ENCODE data around the gene ECI2.

Gene ECI2, protein sequence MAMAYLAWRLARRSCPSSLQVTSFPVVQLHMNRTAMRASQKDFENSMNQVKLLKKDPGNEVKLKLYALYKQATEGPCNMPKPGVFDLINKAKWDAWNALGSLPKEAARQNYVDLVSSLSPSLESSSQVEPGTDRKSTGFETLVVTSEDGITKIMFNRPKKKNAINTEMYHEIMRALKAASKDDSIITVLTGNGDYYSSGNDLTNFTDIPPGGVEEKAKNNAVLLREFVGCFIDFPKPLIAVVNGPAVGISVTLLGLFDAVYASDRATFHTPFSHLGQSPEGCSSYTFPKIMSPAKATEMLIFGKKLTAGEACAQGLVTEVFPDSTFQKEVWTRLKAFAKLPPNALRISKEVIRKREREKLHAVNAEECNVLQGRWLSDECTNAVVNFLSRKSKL

DNA sequence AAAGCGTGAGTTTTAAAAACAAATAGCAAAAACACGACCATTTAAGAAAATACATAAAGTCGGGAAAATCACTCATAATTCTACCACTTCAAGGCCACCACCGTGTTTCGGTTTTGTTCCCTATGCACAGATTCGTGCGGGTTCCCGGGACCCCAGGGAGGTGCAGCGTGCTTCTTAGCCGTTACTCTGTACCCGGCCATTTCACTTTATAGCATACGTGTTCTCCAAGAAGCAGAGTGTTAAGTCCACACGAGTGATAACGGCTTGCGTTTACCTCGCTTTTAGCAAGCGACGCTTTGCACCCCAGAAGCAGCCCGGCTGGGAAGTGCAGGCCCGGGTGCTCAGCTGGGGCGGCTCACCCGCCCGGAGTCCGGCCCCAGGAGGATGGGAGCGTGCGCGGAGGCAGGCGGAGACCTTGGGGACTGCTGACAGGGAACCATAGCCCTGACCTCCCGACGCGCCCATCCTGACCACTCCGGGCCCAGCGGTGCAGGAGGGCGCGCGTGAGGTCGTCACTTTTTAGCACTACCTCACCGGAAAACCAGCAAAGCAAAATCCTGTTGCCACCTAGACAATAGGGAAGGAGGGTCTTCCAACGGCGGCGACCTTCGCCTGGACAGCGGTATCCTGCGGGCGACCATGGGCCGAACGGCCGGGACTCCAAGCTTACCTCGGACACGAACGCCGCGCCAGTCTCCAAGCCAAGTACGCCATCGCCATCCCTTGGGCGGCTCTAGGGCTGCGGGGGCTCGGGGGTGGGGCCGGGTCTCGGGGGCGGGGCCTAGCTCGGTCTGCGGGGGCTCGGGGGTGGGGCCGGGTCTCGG lies at the start of gene ECI2:
ECI2 (minus strand) TSS at position 735 of the 824 bp plus-strand sequence; CDS start at position 720, 15 bp downstream.
- ATAC-seq: peak; percentile 50 to 57

DNA sequence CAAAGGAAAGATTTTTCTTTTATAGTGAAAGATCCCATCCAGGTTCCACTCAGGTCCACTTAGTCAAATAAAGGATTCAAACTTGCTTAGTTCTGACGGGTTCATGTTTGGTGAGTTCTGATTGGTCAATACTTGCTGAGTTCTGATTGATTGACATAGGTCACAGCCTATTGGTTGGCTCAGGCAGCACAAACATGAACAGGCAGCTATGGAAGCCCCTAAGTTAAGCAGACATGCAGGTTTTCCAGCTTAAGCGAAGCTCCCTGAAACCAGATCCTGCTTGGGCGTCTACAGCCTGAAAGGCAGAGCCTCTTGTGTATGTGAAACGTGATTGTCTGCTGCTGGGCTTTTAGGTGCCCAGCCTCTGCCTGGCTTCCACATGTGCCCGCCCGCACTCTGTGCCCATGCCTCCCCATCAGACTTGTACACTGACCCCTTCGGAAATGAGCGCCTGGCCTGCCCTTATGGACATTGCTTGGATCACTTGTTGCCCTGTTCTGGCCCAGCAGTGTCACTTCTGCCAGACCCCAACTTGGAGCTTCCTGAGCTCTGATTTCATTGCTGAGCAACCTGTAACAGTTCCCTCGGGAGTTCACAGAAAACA lies 45.4 kb upstream of the ECI2 start:
- ATAC-seq: no peak

DNA sequence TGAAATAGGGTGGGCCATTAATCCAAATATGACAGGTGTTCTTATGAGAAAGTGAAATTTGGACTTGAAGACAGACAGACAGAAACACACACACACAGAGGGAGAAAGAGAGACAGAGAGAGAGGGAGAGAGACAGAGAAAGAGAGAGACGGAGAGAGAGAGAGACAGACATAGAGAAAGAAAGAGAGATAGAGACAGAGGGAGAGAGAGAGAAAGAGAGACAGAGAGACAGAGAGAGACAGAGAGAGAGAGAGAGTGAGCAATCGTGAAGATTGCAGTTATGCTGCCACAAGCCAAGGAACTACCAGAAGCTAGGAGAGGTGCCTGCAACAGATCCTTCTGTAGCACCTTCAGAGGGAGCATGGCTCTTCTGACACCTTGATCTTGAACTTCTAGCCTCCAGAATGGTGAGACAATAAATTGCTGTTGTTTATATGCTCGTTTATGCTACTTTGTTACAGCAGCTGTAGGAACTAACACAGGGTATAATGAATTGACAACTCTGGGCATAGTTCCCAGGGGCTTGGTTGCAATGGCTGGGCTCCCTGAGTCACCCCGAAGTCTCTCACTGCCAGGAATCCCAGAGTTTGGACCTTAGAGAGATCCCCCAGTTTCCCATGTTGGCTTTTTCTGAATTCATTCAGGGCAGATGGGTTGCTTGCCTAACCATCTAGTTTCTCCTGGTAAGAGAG lies 44.7 kb upstream of the ECI2 start:
- no peak for ATAC-seq

DNA sequence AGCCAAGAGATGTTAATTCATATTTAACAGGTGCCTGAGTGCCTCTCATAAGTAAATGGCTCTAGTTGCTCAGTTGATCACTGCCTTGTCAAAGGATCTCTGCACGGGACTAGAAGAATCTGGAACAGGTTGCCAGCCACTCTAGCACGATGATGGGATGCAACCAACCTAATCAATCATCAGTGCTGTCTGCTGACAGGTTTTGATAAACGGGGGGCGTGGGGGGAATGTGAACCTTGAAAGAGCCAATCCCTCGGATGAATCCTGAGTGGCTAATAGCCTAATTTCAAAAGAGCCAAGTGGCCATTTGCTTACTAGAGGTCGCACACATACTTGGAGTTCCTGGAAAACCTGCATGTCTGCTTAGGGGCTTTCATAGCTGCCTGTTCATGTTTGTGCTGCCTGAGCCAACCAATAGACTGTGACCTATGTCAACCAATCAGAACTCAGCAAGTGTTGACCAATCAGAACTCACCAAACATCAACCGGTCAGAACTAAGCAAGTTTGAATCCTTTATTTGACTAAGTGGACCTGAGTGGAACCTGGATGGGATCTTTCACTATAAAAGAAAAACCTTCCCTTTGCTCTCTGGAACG lies 43.5 kb upstream of the ECI2 start:
- ATAC-seq: no peak

DNA sequence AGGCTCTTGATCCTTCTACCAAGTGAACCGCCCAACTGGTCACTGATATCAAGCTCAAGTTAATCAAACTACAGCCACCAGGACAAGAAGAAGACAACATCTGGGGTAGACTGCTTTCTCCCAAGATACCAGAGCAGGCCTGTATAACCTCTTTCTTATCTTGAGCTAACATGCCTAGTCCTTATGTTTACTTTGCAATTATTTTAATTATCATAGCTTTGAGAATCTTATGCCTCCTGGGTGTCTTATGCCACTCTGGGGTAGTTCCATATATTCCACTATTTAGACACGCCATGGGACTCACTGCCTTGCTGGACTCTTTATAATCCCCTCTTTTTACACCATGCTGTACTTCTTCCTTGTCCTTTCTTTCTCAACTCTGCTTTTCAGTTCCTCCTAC lies 41.5 kb upstream of the ECI2 start:
- no peak for ATAC-seq

DNA sequence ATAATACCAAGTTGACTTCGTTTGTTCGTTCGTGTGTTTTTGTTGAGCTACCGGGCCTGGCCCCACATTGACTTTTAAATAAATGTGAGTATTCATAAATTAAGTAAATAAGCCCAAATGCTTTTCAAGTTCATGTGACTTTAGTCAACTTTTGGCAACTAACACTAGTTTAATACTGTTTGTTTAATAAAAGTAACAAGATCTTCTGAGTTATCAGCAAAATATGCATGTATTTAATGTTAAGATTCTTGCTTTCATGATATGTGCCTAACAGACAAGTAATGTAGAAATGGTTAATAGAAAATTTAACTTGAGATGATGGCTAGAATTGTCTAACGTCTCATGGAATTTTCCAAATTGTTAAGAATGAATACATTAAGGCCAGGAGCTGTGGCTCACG lies 38.7 kb upstream of the ECI2 start:
- no peak for ATAC-seq

DNA sequence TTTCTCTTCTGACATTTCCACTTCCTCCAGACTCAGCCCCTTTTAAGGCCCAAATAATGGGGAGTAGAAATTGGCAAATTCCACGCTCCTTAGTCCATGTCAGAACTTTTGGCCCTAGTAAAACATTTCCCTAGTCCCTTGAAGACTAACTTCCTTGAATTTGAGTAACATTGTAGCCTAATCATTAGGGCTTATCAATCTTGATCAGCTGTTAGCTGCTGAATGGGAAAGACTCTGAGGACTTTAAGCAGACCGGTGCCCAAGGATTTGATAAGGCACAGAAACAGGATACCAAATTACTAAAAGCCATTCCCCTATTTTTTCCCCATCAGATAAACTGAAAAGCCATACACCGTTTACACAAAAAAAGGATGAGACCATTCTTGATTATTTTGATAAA lies 37.0 kb upstream of the ECI2 start:
- no peak for ATAC-seq

DNA sequence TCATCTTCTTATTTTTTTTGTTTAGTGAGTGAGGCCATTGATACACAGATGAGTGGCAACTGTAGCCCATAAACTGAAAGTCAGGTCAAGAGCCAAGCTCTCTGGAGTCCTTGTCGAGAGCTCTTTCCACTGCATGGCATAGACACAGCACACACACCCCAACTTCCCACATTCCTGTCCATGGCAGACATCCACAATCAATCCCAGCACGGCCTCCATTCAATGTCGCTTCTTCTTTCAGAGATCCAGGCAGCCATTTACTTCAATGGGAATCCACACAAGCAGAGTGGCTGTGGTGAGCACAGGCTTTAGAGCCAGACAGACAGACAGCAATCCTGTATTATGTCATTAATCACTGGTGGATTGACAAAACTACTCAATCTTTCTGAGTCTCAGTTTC lies 34.9 kb upstream of the ECI2 start:
- no peak for ATAC-seq

DNA sequence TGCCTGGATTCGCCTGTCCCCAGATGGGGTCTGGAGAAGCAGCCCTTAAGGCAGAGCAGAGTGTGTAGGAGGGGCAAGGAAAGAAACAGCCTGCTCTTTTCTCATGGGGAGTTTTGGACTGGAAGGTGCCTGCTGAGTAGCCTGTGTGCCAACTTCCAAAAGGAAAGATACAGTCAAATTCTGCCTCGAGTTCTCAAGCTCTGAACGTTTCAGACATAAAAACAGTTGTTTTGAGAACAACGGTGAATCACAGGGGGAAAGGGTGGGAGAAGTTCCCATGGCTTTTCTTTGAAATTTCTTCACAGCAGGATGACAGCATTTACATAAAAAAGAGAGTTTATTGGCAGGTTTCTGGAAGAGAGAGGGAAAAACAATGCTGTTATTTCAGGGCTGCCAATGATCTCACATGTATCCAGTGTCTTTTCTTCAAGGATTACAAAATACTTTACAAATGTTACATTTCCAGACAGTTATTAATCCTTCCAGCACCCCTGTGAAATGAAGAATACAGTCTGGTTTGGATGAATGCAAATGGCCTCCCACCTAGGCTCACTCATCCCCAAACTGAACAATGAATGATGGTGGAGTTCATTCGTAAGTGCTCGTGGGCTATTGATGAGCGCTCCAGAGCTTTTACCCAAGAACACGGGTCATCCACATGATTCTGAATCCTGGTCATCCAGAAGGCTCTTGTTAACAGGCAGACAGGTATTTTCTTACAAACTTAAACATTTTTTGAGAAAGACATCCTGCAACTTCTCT lies 33.8 kb upstream of the ECI2 start:
- no peak for ATAC-seq

DNA sequence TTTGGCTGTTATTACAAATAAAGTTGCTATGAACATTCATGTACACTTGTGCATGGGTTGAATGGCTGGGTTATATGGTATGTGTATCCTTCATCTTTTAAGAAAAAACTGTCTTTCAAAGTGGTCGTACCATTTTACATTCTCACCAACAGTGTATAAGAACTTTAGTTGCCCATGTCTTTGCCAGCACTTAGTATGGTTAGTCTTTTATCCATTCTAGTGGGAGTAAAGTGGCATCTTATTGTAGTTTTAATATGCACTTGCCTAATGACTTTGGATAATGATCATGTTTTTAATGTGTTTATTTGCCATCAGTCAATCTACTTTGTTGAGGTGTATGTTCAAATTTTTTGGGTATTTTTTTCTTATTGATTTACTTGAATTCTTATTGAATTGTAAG lies 32.5 kb upstream of the ECI2 start:
- no peak for ATAC-seq

DNA sequence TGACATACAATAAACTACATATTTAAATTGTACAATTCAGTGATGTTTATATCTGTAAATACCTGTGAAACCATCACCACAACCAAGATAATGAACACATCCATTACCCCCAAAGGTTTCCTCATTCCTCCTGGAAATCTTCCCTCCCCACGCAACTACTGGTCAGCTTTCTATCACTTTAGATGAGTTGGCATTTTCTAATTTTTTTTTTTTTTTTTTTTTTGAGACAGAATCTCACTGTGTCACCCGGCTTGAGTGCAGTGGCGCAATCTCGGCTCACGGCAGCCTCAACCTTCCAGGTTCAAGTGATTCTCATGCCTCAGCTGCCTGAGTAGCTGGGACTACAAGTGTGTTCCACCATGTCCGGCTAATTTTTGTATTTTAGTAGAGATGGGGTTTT lies 31.7 kb upstream of the ECI2 start:
- ATAC-seq: no peak

DNA sequence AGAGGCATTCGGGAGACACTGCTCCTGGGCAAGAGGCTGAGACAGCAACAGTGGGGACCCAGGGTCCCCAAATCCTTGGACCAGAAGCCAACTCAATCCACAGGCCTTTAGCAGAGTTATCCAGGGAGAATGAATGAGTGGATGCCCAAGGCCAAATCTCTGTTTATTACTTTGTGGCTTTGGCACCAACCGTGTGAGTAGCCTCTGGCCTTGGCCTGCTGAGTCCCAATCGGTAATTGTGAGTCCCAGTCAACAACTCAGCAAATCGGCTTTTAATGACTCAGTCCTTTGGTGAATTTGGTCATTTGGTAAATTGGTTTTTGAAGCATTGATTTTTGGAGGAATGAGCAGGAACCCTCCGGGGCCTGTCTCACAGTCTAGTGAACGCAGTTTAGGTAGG lies 29.1 kb upstream of the ECI2 start:
- no peak for ATAC-seq

DNA sequence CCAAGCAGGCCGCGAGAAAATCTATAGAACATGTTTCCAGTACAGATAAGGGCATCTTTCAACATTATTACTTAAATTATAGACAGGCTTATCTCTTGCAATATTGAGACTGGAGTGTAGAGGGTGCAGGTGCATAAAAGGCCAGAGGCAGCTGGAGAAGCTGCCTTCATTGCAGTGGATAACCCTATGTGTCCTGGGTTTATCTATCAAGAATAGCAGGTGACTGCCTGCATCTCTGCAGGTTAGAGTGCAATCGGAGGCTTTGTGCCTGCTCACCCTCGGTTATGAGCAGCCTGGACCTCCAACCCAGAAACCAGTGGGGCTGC lies 28.7 kb upstream of the ECI2 start:
- no peak for ATAC-seq

DNA sequence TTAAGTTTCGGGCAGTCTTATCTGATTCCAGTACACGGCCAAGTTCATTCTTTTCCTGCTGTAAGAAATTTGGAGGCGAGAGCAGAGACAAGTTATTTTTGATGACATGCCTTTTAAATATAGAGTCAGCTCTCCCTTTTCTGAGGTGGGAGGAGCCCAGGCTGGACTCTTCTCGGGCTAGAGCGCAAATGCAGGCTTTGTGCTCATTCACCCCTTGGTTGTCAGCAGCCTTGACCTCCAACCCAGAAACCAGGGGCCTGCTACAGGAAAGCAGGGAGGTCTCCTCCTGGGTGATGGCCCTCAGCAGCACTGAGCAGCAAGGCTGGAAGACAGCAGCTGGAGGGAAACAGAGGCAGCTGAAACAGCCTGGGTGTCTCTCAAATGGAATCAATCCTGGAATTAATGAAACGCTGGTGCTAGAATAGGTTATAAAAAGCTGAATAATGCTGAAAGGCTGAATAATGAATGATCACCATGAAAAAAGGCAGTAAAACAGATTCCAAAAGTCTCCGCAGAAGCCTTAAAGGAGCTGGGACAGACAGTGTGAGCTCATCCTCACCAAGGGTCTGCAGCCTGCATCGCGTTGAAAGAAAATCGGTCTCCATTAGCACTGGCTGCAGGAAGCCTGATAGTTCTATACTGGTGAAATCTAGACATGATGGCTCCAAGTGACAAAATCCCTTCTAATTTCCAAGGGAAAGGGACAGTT lies 28.2 kb upstream of the ECI2 start:
- no peak for ATAC-seq

DNA sequence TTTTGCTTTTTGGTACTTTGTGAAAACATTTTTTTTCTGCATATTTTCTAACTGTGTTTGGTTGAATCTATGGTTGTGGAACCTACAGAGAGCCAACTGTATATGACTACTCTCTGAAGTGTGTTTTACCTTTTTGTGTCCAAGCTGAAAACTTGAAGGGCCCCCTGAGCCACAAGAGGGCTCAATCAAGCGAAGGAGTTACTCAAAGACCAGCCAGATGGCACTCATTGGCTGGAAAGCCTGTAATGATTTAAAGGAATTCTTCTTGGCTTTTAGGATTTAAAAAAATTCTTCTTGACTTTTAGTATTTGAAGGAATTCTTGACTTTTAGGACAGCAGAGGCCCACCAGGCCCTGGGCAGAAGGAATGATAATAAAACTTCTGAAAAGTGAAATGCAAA lies 27.0 kb upstream of the ECI2 start:
- no peak for ATAC-seq

DNA sequence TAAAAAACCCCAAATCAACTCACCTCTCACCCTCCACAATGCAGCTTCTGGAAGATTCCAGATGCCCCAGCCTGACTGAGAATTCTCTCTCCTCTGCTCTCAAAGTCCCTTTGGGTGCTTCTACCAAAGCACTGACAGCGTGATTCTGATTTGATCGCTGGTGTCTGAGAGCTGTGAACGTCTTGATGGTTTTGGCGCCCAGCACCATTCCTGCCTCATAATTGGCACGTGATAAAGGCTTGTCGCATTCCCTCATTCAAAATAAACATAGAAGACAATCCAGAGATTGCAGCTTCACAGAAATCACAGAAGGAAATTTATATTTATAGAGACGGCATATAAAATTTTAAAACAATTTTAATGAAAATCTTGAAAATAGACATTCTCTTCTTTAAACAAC lies 24.1 kb upstream of the ECI2 start:
- no peak for ATAC-seq

DNA sequence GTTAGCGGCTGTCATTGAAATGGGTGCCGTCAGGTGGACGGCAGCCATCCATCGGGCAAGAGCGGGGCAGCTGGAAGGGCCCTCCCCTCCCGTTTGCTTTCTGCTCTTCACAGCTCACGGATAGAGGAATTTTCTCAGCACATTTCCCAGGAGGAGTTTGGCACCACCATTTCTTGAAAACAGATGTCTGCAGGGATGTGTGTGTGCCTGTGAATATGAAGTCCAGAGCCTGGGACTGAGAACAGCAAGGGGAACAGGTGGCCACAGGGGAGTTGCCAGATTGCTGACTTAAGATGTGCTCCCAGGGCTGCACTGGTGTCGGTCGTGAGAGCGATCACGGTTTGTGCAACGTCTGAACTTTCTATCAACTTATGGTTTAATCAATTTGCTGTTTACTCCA lies 22.1 kb upstream of the ECI2 start:
- no peak for ATAC-seq

DNA sequence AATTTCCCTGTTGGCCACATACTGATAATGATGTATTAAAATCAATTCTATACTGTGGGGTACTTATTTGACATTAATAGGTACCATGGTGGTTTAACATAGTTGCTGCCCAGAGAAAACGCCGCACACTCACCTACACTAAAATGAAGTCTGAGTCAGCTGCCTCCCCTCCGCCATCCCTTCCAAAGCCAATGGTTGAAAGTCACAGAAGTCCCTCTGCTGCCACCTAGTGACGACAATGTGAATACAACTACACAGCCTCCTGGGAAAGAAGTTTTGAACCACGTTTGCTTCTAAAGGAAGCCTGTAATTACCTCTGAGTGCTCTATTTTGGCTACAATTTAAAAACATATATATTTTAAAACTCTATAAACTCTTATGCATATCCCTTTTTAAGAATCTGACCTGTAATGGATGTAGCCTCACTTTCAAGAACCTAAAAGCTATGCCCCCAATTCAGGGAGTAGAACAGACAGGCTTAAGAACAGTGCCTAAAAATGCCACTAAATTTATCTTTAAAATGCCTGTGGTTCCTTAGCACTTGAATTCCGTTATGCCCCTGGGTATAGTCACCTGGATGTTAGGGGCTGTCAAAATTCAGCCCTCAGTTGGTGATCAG lies 20.6 kb upstream of the ECI2 start:
- ATAC-seq: peak; percentile 95 to 97

DNA sequence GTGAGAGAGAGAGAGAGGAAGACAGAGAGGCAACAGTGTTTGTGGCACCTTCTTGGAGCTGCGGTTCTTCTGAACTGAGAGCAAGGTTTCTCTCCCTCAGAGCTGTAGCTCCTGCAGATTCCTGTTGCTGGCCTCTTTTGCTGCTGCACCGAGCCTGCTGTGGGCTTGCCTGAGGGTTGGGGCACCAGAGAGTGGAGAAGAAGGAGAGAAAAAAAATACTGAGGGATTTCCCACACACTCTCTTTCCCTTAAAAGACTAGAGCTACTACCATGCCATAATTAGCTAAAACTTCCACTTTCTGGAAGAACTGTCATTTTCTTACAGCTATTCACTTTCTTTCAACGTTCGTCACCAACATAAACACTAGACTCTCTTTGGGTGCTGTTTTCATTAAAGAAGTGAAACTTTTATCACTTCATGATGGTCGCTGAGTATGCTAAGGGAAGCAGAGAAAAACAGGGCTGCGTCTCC lies 18.2 kb upstream of the ECI2 start:
- no peak for ATAC-seq

DNA sequence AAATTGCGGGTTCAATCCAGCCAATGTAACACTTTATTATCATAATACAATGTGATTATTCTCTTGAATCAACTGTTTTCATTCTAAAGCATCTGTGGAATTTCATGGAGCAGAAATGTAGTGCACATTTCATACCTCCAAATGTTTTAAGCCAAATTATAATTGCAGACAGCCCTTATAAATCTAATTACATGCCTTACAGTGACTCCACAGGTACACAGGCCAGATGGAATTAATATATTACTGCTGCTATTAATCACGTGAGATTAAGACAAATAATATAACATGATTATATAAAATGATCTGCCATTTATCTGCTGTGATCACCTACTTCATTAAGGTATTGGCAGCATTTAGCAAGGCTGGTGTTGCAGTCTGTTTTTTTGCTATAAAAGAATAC lies 9.7 kb upstream of the ECI2 start:
- no peak for ATAC-seq

DNA sequence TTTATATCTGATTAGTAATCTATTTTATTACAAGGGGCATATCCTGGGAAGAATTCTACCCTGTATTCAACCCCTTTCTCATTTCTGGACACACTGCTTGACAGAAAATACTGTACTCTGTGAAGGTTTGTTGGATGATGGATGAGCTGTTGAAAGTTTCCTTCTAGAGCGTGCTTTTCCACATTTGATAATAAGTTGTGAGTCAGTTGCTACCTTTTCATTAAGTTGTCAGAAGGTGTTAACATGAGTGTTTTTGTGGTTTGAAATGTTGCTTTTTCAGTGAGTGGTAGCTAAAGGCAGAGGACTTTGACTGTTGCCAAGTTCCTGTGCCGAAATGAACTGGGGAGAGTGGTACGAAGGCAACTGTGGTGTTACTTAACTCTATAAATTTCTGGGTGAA lies 3.9 kb upstream of the ECI2 start:
- no peak for ATAC-seq

Data from activated CD4-positive, CD25-positive, alpha-beta regulatory T cell treated with anti-CD3 and anti-CD28 coated beads, Interleukin-2, amount 50 U/mL, for 24 hours (primary cell).